GM21619 (cell line): ENCODE results near the gene ISLR2.
"Not testable (repeated sequence)": the region's sequence is repeated elsewhere in the genome, so short reads cannot be mapped to it uniquely, and the experiment has no call there.

ENCODE experiments used
- ATAC-seq: cut with Tn5 transposase; IDR thresholded peaks from one replicate; pipeline ENCODE4 v1.9.1; 2021; ENCODE audit not compliant: unreplicated experiment

Gene ISLR2, protein sequence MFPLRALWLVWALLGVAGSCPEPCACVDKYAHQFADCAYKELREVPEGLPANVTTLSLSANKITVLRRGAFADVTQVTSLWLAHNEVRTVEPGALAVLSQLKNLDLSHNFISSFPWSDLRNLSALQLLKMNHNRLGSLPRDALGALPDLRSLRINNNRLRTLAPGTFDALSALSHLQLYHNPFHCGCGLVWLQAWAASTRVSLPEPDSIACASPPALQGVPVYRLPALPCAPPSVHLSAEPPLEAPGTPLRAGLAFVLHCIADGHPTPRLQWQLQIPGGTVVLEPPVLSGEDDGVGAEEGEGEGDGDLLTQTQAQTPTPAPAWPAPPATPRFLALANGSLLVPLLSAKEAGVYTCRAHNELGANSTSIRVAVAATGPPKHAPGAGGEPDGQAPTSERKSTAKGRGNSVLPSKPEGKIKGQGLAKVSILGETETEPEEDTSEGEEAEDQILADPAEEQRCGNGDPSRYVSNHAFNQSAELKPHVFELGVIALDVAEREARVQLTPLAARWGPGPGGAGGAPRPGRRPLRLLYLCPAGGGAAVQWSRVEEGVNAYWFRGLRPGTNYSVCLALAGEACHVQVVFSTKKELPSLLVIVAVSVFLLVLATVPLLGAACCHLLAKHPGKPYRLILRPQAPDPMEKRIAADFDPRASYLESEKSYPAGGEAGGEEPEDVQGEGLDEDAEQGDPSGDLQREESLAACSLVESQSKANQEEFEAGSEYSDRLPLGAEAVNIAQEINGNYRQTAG

GRCh38 chr15:74130155-74130848, at the start of gene ISLR2:
Gene ISLR2, plus strand, starts transcription at chr15:74130586. Its CDS starts 2,169 bp downstream, at chr15:74132755.
- ATAC-seq = no peak

GRCh38 chr15:74082450-74082849, 47.9 kb upstream of the ISLR2 start, which contains the start of gene GOLGA6A:
Gene GOLGA6A, minus strand, starts transcription at chr15:74082550. Its CDS starts 41 bp downstream, at chr15:74082509.
- ATAC-seq = not testable (repeated sequence)

- ATAC-seq = not testable (repeated sequence)
Observed at GRCh38 chr15:74094567-74094966, 35.8 kb upstream of the ISLR2 start.

- ATAC-seq = not testable (repeated sequence)
Observed at GRCh38 chr15:74095610-74096009, 34.8 kb upstream of the ISLR2 start.

GRCh38 chr15:74096753-74097474, 33.5 kb upstream of the ISLR2 start:
- ATAC-seq = not testable (repeated sequence)

- peak; percentile 88 for ATAC-seq
Observed at GRCh38 chr15:74099963-74100733, 30.2 kb upstream of the ISLR2 start.

DNA sequence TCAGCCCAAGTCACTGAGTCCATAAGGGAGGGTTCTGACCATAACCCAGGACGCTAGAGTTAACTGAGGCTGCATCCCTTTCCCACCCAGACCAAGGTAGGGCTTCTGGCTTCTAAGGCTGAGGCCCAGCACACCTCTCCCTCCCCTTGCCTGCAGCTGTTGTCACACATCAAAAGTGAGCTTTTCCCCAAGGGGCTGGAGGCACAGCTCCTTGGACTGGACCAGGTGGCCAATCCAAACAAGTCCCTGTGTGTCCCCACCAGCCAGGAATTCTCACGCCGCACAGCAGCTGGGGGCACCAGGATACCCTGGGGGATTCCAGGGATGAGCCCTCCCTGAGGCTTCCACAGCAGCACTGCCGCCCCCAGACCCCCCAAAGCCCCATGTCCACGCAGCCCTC, 22.3 kb upstream of the ISLR2 start:
- no peak for ATAC-seq

- ATAC-seq = not testable (repeated sequence)
Observed at GRCh38 chr15:74108611-74109010, 21.8 kb upstream of the ISLR2 start.

DNA sequence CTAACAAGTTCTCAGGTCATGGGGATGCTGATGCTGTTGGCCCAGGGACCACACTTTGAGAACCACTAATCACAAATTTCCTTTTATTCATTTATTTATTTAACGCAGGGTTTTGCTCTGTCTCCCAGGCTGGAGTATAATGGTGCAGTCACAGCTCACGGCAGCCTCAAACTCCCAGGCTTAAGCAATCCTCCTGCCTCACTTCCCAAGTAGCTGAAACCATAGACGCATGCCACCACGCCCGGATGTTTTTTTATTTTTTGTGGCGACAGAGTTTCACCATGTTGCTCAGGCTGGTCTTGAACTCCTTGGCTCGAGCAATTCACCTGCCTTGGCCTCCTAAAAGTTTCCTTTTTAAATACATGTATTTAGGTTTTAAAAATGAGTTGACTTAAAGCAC, 20.7 kb upstream of the ISLR2 start:
- ATAC-seq = no peak

- no peak for ATAC-seq
Observed at GRCh38 chr15:74120426-74120825, 10.0 kb upstream of the ISLR2 start.

DNA sequence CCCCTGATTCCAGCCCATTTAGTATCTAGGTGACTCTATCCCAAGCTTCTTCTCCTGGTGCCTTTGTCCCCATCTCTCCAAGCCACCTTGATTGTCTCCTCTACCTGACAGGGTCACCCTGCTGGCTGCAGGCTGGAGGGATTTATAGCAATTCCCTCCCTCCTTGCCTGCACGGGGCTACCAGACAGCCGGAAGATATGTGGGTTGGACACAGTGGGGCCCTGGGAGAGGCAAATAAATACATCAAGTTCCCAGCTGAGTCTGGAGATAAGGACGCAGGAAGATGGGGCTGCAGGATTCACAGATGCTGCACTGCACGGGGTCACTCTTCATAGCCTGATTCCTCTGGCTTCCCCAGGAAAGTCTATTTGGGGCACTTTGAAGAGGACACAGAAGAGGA, 9.3 kb upstream of the ISLR2 start:
- ATAC-seq = no peak

- no peak for ATAC-seq
Observed at GRCh38 chr15:74121858-74122257, 8.5 kb upstream of the ISLR2 start.

DNA sequence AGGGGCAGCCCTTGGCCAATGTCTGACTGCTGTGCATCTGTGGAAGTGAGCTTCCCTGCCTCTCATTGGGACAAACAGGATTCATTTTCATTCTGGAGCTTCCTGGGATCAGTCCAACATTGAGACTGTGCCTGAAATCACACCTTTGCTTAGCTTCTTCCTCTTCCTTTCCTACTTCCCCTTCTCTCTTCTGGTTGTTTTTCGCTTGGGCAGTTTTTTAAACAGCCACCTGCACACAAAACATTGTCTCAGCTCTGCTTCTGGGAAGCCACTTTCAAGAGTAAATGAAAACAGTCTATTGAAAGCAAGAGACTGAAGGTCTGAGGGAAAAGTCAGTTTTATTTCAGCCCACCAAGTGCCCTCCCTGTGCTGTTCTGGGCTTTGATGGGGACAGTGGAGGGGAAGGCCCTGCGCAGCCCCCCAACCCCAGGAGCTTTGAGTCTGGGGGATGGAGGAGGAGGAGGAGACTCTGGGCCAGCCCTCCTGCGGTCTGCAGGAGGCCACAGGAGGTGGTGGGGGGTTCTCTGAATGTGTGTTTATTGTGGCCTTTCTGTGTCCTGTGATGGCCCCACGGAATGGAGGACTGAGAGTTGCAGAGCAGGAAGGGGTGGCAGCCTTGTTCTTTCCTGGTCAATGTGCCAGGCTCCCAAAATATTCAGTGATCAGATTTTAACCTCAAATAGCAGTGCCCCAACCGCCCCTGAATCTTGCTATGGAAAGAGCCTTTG, 7.8 kb upstream of the ISLR2 start:
- ATAC-seq = no peak

DNA sequence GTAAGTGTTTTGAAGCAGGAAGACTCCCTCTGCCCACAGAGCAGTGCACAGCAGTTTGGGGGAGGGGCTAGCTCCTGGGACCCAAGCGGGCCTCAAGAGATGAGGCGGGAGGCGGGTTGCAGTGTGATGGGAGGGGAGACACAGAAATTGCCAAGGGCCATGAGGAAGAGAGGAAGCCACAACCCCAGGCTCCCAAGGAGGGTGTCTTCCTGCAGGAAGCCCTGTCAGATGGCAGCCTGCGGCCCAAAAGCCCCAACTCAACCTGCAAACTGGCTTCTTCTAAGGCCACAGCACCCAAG, 7.3 kb upstream of the ISLR2 start:
- no peak for ATAC-seq

GRCh38 chr15:74123658-74124057, 6.7 kb upstream of the ISLR2 start:
- ATAC-seq = no peak

DNA sequence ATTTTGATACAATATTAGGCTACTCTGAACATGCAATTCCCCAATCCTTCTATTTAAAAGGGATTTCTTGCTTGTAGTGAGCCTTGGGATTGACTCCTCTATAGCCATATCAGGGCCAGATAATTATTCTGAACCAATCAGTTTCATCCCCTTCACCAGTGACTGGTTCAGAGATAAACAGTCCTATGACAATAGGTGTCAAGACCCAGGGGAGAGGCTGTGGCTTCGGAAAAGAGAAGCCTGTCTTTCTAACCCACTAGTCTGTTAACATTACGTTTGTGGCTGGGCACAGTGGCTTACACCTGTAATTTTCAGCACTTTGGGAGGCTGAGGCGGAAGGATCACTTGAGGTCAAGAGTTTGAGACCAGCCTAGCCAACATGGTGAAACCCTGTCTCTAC, 6.2 kb upstream of the ISLR2 start:
- ATAC-seq = no peak

GRCh38 chr15:74124759-74125158, 5.6 kb upstream of the ISLR2 start:
- ATAC-seq = no peak

GRCh38 chr15:74127255-74127953, 3.0 kb upstream of the ISLR2 start:
- ATAC-seq = no peak
